ENCODE results near the gene RAB3D. TPM values are rescaled to one million over a fixed set of nuclear protein-coding genes. Genes with fewer than 3 reads are reported as not detected.

RAB3D gene
- total RNA-seq, 6 experiments from 2014 or later: 2.7 to 4.5 (median 4.0) TPM

- TF ChIP-seq CTCF (IDR thresholded peaks at IDR 0.05) (no peak), POLR2A (IDR thresholded peaks at IDR 0.05) (no peak)
- DNase-seq: no peak
- WGBS (ENCODE audit: insufficient coverage, low coverage, low lambda C conversion rate, missing lambda C conversion rate): 76% methylated on average over 9 of the region's 9 CpGs
- Histone ChIP-seq H3K4me1 (no peaks in the 10 kb centered on the region), H3K4me3 (no peak overlapping the region), H3K9me3 (no peaks in the 10 kb centered on the region), H3K36me3 (no peaks in the 10 kb centered on the region), H3K27me3 (no peaks in the 10 kb centered on the region), H3K27ac (no peak overlapping the region)
- intact Hi-C loops (cut with DNase I): no loop called here
- no peak for ATAC-seq
These were observed 33.1 kb downstream of the RAB3D start for GRCh38 chr19:11306337-11306736.

- H3K4me1 ChIP-seq: no peaks in the 10 kb centered on the region
- 83% methylated on average over 3 of the region's 5 CpGs for WGBS (ENCODE audit: insufficient coverage, low coverage, low lambda C conversion rate, missing lambda C conversion rate)
- H3K36me3 ChIP-seq: no peaks in the 10 kb centered on the region
- H3K27me3 ChIP-seq: no peaks in the 10 kb centered on the region
- H3K4me3 ChIP-seq: no peak overlapping the region
- H3K27ac ChIP-seq: no peak overlapping the region
- intact Hi-C loops (cut with DNase I): no loop called here
- ATAC-seq (no peak), DNase-seq (no peak)
- no peaks in the 10 kb centered on the region for H3K9me3 ChIP-seq
- TF ChIP-seq CTCF (IDR thresholded peaks at IDR 0.05): no peak
- TF ChIP-seq POLR2A (IDR thresholded peaks at IDR 0.05): no peak
These were observed 34.5 kb downstream of the RAB3D start for GRCh38 chr19:11304936-11305335.

GRCh38 chr19:11300811-11301120, 38.7 kb downstream of the RAB3D start:
- DNase-seq: no peak
- H3K36me3 ChIP-seq: no peaks in the 10 kb centered on the region
- TF ChIP-seq CTCF (IDR thresholded peaks at IDR 0.05) (no peak), POLR2A (IDR thresholded peaks at IDR 0.05) (no peak)
- intact Hi-C loops (cut with DNase I): no loop called here
- no peaks in the 10 kb centered on the region for H3K27me3 ChIP-seq
- H3K27ac ChIP-seq: no peak overlapping the region
- H3K4me1 ChIP-seq: no peaks in the 10 kb centered on the region
- WGBS (ENCODE audit: insufficient coverage, low coverage, low lambda C conversion rate, missing lambda C conversion rate): 59% methylated on average over 6 of the region's 11 CpGs
- no peak for ATAC-seq
- H3K9me3 ChIP-seq: no peaks in the 10 kb centered on the region
- H3K4me3 ChIP-seq: no peak overlapping the region

- no peak overlapping the region for H3K27ac ChIP-seq
- H3K9me3 ChIP-seq: no peaks in the 10 kb centered on the region
- no peak for ATAC-seq
- no peaks in the 10 kb centered on the region for H3K4me1 ChIP-seq
- no peaks in the 10 kb centered on the region for H3K27me3 ChIP-seq
- 76% methylated on average over 7 of the region's 8 CpGs for WGBS (ENCODE audit: insufficient coverage, low coverage, low lambda C conversion rate, missing lambda C conversion rate)
- H3K4me3 ChIP-seq: no peak overlapping the region
- no peaks in the 10 kb centered on the region for H3K36me3 ChIP-seq
- no peak for DNase-seq
- intact Hi-C loops (cut with DNase I): loop anchor here (10.0 kb wide), 2 partner anchors 145 to 275 kb away; partner anchors contain the start of gene ACP5 (in 1 of the 2)
- TF ChIP-seq CTCF (IDR thresholded peaks at IDR 0.05): no peak
- TF ChIP-seq POLR2A (IDR thresholded peaks at IDR 0.05): no peak
These were observed 39.3 kb downstream of the RAB3D start for GRCh38 chr19:11299946-11300810.

All from right lobe of liver (tissue), 6 donors.